HepG2 (cell line): ENCODE results near the gene ITGA6. TPM values are rescaled to one million over a fixed set of nuclear protein-coding genes. Genes with fewer than 3 reads are reported as not detected.
A peak's percentile ranks its signal among the peaks of the same experiment; 100 is the strongest.

ENCODE experiments used
- CAMTA2 ChIP-seq: sonication (generic); formaldehyde crosslinking; IDR thresholded peaks from 2 replicates; pipeline ENCODE4 v1.4.0; 2020; ENCODE audit warnings: mild to moderate bottlenecking, missing genetic modification reagents, borderline replicate concordance
- CBFB ChIP-seq: sonication (generic); formaldehyde crosslinking; IDR thresholded peaks from 2 replicates; pipeline ENCODE4 v1.4.0; 2020; ENCODE audit warnings: missing genetic modification reagents
- ELF1 ChIP-seq: sonication (generic); formaldehyde crosslinking; IDR thresholded peaks from 2 replicates; pipeline ENCODE4 v1.4.0; 2020; ENCODE audit warnings: missing genetic modification reagents
- ESRRA ChIP-seq: sonication (generic); formaldehyde crosslinking; IDR thresholded peaks from 2 replicates; pipeline ENCODE4 v1.5.1; 2020; ENCODE audit warnings: mild to moderate bottlenecking, low read depth, missing genetic modification reagents
- FOXK1 ChIP-seq: sonication (generic); formaldehyde crosslinking; IDR thresholded peaks from 2 replicates; pipeline ENCODE4 v1.4.0; 2020; ENCODE audit warnings: low read depth, missing genetic modification reagents, borderline replicate concordance
- HBP1 ChIP-seq: IDR thresholded peaks from 2 replicates; pipeline ENCODE4 v1.6.1; 2016; ENCODE audit warnings: low read depth, control low read depth
- HNRNPH1 ChIP-seq: fragments of 200-400 bp; formaldehyde crosslinking; optimal IDR thresholded peaks from 2 replicates; pipeline ENCODE3; 2017; ENCODE audit warnings: mild to moderate bottlenecking, low read depth, low read length
- PTBP1 ChIP-seq: fragments of 200-400 bp; formaldehyde crosslinking; IDR thresholded peaks from 2 replicates; pipeline ENCODE4 v1.6.1; 2018; ENCODE audit warnings: low read length, low read depth; ENCODE audit not compliant: poor library complexity, severe bottlenecking
- REL ChIP-seq: sonication (generic); formaldehyde crosslinking; conservative IDR thresholded peaks from 2 replicates; pipeline ENCODE4 v1.8.0; 2022; ENCODE audit warnings: mild to moderate bottlenecking, missing genetic modification reagents, moderate library complexity
- SRF ChIP-seq: IDR thresholded peaks from 2 replicates; pipeline ENCODE4 v1.6.1; 2011; ENCODE audit warnings: mild to moderate bottlenecking, low read depth, low read length, moderate library complexity
- THRA ChIP-seq: sonication (generic); formaldehyde crosslinking; IDR thresholded peaks from 2 replicates; pipeline ENCODE4 v1.4.0; 2020; ENCODE audit warnings: missing genetic modification reagents, borderline replicate concordance
- ZBTB10 ChIP-seq: sonication (generic); formaldehyde crosslinking; IDR thresholded peaks from 2 replicates; pipeline ENCODE4 v1.4.0; 2020; ENCODE audit warnings: missing genetic modification reagents, borderline replicate concordance
- ZNF264 ChIP-seq: sonication (generic); formaldehyde crosslinking; IDR thresholded peaks from 2 replicates; pipeline ENCODE4 v1.4.0; 2020; ENCODE audit warnings: missing genetic modification reagents
- ZNF317 ChIP-seq: sonication (generic); formaldehyde crosslinking; IDR thresholded peaks from 2 replicates; pipeline ENCODE4 v1.5.0; 2020; ENCODE audit warnings: mild to moderate bottlenecking, missing genetic modification reagents
- ZNF484 ChIP-seq: sonication (generic); formaldehyde crosslinking; IDR thresholded peaks from 2 replicates; pipeline ENCODE4 v1.5.1; 2020; ENCODE audit warnings: mild to moderate bottlenecking, low read depth, missing genetic modification reagents, borderline replicate concordance
- ZNF772 ChIP-seq: sonication (generic); formaldehyde crosslinking; IDR thresholded peaks from 2 replicates; pipeline ENCODE4 v1.5.0; 2020; ENCODE audit warnings: mild to moderate bottlenecking, missing genetic modification reagents
- ZNF816 ChIP-seq: sonication (generic); formaldehyde crosslinking; IDR thresholded peaks from 2 replicates; pipeline ENCODE4 v1.8.0; 2022; ENCODE audit warnings: missing genetic modification reagents, mild to moderate bottlenecking, borderline replicate concordance
- ZNF841 ChIP-seq: sonication (generic); formaldehyde crosslinking; IDR thresholded peaks from 2 replicates; pipeline ENCODE4 v1.8.1; 2023; ENCODE audit warnings: missing genetic modification reagents, borderline replicate concordance
- ZNF891 ChIP-seq: sonication (generic); formaldehyde crosslinking; IDR thresholded peaks from 2 replicates; pipeline ENCODE4 v1.5.0; 2020; ENCODE audit warnings: mild to moderate bottlenecking, missing genetic modification reagents
- polyA plus RNA-seq, 8 experiments: library from polyadenylated mRNA; depleted of rRNA in 3 of 8; stranded (reverse) in 7 of 8; unstranded in 1 of 8; fragments of >200 nt; fragmentation: Illumina TruSeq in 4 of 8; extraction: Trizol in 4 of 8; gene quantifications; 2 replicates each; pipeline versions ENCODE4 v1.2.1 to v1.2.3, GENCODE V29; 2011 to 2016; ENCODE audit warnings: low read depth in 4 of 8, missing spikeins in 1 of 8, mixed read lengths in 1 of 8; ENCODE audit not compliant: insufficient read depth in 1 of 8
- total RNA-seq, 5 experiments: library from RNA; depleted of rRNA; stranded (reverse); fragments of >200 nt; fragmentation: Illumina TruSeq; extraction: Trizol; gene quantifications; 2 replicates each; pipeline ENCODE4 v1.2.3, GENCODE V29; 2016; ENCODE audit warnings: low read depth in 1 of 5
- TF ChIP-seq, protein P1 (sequence below): IDR thresholded peaks from 2 replicates; pipeline ENCODE4 v1.6.1; 2016; ENCODE audit warnings: mild to moderate bottlenecking
- TF ChIP-seq, protein P2 (sequence below): fragments of 450-650 bp; IDR thresholded peaks from 2 replicates; pipeline ENCODE4 v1.6.1; 2017

Gene ITGA6
- total and polyA plus RNA-seq, 2 of the 13 experiments (the other 11 are each of a cell fraction or from before 2014, with no cell fraction given) = 24.0 to 92.5 TPM

DNA sequence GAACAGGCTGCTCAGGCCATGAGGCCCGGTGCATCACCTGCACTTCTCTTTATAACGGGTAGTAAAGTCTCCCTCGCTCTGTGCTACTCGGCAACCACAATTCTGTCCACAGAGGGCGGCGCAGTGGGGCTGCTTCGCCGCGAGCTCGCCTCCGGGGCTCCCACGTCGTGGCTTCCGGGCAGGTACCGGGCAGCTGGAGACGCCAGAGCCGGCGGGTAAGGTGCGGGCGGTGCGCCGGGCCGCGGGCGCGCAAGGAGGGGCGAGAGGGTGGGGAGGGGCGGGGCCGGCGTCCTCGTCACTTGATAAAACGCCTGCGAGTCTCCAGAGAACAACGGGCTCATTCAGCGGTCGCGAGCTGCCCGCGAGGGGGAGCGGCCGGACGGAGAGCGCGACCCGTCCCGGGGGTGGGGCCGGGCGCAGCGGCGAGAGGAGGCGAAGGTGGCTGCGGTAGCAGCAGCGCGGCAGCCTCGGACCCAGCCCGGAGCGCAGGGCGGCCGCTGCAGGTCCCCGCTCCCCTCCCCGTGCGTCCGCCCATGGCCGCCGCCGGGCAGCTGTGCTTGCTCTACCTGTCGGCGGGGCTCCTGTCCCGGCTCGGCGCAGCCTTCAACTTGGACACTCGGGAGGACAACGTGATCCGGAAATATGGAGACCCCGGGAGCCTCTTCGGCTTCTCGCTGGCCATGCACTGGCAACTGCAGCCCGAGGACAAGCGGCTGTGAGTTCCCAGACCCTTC is at the start of gene ITGA6 (continued):
- no peak for TF ChIP-seq ZBTB10
- TF ChIP-seq HBP1 = no peak
- peak; percentile 63 for TF ChIP-seq ESRRA (CRISPR knock-in tag)
- TF ChIP-seq ZNF841 = 0 out of 2 replicates have a peak, but pooled peaks have one; percentile 46
- TF ChIP-seq REL = peak; percentile 80
- TF ChIP-seq ZNF317 = no peak
- TF ChIP-seq ELF1 (CRISPR knock-in tag) = no peak; the same call in 1 of the 2 replicates
- TF ChIP-seq THRA (CRISPR knock-in tag) = no peak; the same call in 1 of the 2 replicates
- TF ChIP-seq PTBP1 = no peak
- TF ChIP-seq CAMTA2 (CRISPR knock-in tag) = no peak
- peak; percentile 26; the same call in 1 of the 2 replicates for TF ChIP-seq FOXK1 (CRISPR knock-in tag)
- TF ChIP-seq, protein P1, sequence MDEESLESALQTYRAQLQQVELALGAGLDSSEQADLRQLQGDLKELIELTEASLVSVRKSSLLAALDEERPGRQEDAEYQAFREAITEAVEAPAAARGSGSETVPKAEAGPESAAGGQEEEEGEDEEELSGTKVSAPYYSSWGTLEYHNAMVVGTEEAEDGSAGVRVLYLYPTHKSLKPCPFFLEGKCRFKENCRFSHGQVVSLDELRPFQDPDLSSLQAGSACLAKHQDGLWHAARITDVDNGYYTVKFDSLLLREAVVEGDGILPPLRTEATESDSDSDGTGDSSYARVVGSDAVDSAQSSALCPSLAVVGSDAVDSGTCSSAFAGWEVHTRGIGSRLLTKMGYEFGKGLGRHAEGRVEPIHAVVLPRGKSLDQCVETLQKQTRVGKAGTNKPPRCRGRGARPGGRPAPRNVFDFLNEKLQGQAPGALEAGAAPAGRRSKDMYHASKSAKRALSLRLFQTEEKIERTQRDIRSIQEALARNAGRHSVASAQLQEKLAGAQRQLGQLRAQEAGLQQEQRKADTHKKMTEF (CRISPR knock-in tag) = peak; percentile 77; the same call in 1 of the 2 replicates
- 0 out of 2 replicates have a peak, but pooled peaks have one; percentile 25 for TF ChIP-seq ZNF484 (CRISPR knock-in tag)
- no peak for TF ChIP-seq ZNF264 (CRISPR knock-in tag)
- TF ChIP-seq ZNF816 = no peak; the same call in 1 of the 2 replicates
- TF ChIP-seq, protein P2, sequence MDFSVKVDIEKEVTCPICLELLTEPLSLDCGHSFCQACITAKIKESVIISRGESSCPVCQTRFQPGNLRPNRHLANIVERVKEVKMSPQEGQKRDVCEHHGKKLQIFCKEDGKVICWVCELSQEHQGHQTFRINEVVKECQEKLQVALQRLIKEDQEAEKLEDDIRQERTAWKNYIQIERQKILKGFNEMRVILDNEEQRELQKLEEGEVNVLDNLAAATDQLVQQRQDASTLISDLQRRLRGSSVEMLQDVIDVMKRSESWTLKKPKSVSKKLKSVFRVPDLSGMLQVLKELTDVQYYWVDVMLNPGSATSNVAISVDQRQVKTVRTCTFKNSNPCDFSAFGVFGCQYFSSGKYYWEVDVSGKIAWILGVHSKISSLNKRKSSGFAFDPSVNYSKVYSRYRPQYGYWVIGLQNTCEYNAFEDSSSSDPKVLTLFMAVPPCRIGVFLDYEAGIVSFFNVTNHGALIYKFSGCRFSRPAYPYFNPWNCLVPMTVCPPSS = no peak
- TF ChIP-seq SRF = no peak
- peak; percentile 77; the same call in 1 of the 2 replicates for TF ChIP-seq ZNF772 (CRISPR knock-in tag)
- no peak; the same call in 1 of the 2 replicates for TF ChIP-seq ZNF891 (CRISPR knock-in tag)
- no peak for TF ChIP-seq HNRNPH1
- peak; percentile 20; the same call in 1 of the 2 replicates for TF ChIP-seq CBFB (CRISPR knock-in tag)
